AG20443 (cell line): ENCODE data around the gene TMEM186.
"Not testable (repeated sequence)": the region's sequence is repeated elsewhere in the genome, so short reads cannot be mapped to it uniquely, and the experiment has no call there.

ENCODE experiments used
- DNase-seq: peaks from one replicate; pipeline ENCODE4 v3.0.0; 2012; ENCODE audit warnings: low spot score, mixed read lengths

The TMEM186 gene, protein sequence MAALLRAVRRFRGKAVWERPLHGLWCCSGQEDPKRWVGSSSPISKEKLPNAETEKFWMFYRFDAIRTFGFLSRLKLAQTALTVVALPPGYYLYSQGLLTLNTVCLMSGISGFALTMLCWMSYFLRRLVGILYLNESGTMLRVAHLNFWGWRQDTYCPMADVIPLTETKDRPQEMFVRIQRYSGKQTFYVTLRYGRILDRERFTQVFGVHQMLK

DNA sequence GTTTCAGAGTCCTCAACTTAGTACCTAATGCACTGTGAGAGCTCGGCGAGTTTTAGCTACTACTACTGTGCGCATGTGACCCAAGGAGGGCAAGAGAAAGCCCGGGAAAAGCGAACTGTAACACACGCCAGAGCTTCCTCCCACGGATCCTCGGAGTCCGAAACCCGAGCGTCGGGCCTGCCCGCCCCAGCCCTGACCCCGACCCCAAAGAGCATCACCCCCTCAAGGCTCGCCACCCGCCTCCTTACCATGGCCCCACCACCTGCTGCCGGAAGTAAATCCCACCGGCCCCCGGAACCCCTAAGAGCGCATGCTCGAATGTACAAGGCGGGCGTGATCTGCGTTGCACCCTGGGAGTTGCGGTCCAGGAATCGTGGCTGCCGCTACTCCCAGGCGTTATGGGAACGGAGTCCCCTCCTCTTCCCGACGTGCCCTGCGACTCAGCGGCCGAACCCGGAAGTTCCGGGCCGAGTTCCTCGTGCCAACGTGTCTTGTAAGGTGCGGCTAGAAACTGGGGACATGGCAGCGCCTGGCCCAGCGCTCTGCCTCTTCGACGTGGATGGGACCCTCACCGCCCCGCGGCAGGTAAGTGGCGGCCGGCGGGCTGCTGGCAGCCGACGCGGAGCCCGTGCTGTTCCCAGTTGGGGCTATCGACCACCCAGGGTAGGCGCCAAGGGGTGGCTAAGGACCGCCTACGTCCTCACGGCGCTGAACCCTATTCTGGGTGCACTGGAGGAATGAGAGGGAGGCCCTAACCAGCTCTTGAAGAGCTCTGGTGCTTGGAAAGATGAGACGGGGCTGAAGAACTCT lies at the start of gene TMEM186, which contains the start of gene PMM2:
Gene TMEM186, minus strand, starts transcription at position 276 of the 810 bp plus-strand sequence. Its CDS starts 25 bp downstream, at position 251.
Gene PMM2, plus strand, starts transcription at position 476 of the 810 bp plus-strand sequence. Its CDS starts 44 bp downstream, at position 520.
- peak; percentile 100 for DNase-seq

DNA sequence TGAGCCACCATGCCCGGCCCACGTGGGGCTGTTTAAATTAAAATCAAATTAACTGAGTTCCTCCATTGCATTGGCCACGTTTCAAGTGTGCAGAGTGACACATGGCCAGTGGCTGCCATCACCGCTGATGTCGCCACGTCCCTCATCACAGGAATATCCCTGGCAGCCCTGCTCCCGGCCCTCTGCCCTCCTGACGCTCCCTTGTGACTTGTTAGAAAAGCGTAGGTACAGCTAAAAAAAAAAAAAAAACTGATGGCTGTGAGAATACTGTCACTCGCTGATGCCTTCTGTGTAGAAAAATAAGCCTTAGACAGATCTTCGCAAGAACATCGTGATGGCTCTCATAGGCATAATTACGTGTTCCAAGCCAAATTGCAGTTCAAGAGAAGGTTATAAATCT lies 49.7 kb upstream of the TMEM186 start:
- no peak for DNase-seq

DNA sequence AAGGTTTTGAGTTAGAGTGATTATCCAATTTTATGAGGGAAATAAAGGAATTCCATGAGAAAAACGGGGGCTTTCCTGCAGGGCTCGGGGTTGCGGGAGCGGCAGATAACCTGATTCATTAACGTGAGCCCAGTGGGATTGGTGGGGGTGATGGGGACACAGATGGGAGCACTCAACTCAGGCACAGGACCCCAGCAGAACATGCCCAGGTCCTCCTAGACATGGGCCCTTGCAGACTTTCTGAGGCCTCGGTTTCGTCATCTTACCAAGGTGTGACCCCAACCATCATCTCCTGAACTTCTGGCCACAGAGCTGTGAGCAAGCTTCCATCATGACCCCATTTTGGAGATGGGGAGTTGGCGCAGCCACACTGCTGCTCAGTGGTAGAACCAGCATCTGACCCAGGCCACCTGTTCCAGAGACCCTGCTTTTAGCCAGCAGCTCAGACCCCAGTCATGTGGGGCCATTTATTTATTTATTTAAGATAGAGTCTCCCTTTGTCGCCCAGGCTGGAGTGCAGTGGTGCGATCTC lies 49.0 kb upstream of the TMEM186 start:
- DNase-seq, result no peak

DNA sequence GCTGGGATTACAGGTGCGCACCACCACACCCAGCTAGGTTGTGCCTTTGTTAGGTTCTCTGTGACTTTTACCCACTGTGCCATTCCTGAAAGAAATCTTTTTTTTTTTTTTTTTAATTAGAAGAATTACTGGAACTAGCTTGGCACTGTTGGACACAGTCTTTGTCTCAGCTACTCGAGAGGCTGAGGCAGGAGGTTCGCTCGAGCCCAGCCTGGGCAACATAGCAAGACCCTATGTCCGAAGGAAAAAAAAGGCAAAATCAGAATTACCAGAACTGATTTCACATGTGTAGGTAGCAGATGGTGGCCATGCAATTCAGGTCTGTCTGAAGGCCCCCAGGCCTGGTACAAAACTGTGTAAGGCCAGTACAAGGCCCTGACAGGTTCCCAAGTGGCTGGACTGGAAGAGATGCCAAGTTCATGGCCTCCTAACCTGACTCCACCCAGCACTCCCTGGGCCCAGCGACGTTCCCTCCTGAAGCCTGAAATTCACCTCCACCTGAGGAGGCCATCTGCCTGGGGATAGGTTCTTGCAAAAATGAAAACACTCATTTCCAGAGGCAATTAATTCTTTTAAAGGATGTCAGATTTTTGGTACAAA lies 48.4 kb upstream of the TMEM186 start:
- DNase-seq, result no peak

DNA sequence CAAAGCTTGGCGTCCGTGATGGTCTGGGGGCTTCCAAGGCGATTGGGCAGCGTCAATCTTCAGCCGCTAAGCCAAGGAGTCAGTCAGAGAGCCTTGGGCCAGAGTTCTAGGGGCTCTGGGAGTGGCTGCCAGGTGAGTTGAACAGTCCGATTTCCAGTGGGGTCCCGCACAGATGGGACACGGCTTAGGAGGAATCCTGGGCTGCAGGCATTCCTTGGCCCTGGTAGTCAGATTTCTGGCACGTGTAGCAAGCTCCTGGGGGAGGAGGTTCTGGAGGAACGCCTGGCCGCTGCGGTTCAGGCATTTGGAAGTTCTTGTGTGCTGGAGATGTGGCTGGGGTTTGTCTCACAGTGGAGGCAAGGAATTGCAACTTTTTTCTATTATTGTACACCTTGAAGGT lies 45.9 kb upstream of the TMEM186 start:
- not testable (repeated sequence) for DNase-seq

DNA sequence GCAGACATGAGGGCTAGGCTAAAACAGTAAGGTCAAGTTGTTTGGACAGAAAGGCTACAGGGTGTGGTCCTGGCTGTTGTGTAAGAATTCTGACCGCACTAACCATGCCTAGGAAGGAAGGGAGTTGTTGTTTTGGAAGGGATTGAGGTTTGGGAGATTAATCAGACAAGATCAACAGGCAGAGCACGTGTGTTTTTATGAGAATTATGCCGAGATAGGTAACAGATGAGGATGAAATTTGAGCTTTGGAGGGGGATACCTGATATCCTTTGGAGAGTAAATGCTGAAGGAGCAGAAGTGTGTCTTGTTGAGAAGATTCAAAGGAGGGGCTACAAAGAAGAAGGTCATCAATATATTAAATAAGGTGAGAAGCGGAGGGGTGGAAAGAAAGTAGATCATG lies 44.6 kb upstream of the TMEM186 start:
- not testable (repeated sequence) for DNase-seq

DNA sequence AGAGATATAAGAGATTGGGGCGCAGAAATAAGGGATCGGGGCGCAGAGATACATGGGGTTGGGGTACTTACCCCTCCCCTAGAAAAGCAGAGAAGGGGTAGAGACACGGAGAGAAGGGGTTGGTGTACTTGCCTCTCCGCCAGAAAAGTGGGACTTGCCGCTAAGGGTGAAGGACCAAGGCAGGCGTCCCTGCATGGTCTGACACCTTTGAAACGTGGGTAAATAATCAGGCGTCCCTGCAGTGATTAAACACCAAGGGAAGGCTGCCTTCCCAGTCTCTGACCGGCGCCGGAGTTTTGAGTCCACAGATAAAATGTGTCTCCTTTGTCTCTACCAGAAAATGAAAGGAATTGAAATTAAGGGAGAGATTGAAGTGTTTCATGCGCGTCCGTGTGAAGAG lies 40.2 kb upstream of the TMEM186 start:
- not testable (repeated sequence) for DNase-seq

DNA sequence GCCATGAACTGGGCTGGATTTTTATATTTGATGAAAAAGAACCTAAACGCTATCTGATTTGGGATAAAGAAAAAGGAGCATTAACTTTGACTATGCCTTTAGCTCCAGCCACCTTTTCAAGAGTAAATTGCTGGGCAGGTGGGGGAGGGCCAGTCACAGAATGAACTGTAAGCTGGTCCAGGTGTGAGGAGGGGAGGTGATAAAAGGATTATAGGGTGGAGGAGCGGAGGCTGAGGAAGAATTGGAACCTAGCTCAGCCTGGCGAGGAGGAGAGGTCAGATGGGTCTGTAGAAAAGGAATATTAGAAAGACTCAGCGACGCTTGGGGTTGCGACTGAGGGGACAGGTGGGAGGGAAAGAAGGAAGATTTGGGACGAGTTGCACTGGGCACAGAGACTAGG lies 39.4 kb upstream of the TMEM186 start:
- not testable (repeated sequence) for DNase-seq

DNA sequence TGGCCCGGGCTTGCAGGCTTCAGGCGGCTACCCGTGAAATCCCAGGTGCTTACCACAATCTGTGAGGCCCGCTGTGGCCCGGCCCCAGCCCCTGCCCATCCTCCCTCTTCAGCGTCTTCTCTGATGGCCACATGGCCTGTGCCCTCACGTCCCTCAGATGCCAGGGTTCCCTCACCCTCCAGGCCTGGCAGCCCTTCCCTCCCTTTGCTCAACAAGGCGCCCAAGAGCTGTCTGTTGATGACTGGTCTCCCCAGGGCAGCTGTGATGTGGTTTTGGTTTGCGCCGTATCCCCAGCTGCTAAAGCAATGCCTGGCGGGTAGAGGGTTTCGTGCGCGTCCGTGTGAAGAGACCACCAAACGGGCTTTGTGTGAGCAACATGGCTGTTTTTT lies 35.3 kb upstream of the TMEM186 start:
- DNase-seq, result no peak

DNA sequence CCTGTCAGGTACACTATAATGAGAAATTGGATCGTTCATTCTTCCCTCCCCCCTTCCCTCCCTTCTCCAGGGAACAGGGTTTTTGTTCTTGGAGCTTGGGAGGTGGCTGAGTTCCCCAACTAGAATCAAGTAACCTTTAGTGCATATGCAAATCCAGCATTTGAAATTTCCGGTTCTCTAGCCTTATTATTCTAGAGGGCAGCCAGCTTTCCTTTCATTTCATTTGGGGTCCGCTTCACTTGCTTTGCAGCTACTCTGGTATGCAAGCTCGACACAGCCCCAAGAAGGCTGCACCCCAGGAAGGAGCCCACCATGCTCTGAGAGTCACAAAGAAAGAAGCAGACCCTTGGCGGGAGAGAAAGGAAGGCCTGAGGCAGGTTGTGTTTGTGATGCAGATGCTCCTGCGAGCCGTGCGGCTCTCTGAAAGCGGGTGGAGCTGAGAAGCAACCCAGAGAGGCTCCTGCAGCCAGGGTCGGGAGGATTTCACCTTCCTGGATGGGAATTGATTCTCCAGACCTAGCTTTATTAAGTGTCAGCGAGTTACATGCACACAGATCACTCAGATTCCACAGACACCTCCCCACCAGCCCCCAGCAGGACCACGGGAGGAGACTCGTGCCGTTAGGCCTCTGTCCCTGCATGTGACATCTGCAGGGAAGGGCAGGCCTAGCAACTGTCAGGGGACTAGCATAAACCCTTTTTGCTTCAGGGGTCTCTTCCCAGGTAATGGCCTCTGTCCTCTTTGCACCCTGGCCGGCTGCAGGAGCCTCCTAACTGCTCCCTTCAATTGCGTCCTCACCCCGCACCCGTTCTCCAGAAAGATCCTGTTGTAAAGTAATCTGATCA lies 34.7 kb upstream of the TMEM186 start:
- DNase-seq, result no peak

DNA sequence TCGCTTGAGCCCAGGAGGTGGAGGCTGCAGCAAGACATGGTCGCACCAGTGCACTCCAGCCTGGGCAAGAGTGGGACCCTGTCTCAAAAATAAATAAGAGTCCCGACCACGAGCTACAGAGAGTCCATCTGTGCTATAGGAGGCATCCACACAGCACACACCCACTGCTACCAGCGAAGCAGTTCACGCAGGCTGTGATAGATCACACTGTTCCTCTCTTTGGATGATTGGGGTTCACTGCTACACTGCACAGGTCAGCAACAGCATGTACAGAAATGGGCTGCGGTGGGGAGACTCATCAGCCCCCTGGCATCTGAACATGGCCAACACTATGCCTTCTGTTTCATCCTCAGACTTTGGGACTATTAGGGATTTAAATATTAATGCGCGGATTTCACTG lies 34.0 kb upstream of the TMEM186 start:
- no peak for DNase-seq

DNA sequence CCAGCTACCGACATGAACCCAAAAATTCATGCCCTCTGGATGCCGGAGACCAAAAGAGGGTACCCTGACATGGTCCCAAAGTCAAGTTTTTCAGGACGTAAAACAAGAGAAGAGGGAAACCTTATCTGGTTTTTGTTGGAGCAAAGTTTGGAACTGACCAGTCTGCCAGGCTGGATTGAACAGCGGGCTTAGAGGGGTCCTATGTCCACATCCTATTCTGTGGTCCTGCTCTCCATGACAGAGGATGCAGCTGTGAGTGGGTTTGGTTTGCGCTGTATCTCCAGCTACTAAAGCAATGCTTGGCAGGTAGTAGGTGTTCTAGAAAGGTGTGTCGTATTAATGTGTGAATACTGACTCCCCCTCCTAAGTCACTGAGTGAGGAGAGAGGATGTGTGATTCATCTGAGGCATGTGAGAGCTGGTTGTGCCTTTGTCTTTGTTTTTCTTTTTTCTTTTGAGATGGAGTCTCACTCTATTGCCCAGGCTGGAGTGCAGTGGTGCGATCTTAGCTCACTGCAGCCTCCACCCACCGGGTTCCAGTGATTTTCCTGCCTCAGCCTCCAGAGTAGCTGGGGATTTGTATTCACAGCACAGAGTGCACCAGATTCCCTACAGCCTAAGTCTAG lies 31.2 kb upstream of the TMEM186 start:
- DNase-seq, result no peak

DNA sequence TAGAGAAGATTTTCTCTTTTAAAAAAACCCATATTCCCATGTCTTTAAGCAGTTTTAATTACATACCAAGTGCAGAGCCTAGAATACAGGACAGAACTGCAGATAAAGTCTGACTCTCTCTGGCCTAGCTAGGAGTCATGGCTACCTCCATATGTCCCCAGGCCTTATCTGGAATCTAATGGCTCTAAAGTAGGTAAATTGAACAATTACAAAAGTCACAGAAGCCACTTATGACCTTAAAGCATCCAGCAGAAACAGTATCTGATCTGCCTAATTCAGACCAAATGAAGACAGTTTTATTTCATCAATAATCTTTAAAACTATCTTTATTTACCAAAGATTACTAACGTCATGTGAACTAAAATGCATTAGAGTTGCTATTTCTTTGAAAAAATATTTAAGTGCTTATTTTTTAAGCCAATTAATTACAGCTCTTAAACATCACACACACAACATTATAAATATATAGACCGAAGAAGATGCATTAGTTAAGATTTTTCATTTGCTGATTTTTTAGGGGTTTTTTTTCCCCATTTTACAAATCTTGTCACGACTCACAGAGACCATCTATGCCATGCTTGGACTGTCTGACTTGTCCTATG lies 28.9 kb upstream of the TMEM186 start:
- no peak for DNase-seq

DNA sequence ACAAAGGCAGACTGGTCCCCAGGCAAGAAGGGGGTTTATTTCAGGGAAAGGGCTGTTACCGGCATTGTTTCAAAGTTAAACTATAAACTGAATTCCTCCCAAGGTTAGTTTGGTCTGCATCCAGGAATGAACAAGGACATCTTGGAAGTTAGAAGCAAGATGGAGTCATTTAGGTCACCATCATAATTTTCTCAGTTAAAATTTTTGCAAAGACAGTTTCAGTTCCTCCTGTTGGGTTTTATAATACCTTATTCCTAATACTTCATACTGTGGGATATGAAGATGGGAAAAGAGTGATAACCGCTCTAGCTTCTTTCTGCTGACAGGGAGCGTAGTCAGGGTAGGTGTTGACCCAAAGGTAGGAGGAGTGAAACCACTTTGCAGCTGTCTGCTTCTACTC lies 25.0 kb upstream of the TMEM186 start:
- DNase-seq, result no peak

DNA sequence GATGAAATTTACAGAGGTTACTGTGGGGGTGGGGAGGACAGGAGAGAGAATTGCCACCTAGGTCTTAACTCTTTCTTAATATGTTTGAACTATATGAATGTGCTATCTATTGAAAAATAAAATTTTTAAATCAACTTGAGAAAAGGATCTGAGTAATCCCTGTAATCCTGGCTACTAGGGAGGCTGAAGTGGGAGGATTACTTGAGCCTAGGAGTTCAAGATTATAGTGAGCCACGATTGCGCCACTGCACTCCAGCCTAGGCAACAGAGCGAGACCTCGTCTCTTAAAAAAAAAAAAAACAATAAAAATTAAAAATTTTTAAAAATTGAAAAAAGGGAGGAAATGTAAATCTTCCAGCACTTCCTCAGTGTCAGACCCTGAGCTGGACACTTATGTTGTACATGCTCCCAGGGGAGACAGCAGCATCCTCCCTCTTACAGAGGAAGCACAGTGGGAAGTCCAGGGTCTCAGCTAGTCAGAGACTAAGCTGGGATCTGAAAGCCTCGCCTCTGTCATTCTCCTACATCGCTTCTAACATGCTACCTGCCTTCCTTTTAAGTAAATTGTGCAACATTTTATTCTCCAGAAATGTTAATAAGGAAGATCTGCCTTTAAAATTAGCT lies 22.1 kb upstream of the TMEM186 start:
- no peak for DNase-seq

DNA sequence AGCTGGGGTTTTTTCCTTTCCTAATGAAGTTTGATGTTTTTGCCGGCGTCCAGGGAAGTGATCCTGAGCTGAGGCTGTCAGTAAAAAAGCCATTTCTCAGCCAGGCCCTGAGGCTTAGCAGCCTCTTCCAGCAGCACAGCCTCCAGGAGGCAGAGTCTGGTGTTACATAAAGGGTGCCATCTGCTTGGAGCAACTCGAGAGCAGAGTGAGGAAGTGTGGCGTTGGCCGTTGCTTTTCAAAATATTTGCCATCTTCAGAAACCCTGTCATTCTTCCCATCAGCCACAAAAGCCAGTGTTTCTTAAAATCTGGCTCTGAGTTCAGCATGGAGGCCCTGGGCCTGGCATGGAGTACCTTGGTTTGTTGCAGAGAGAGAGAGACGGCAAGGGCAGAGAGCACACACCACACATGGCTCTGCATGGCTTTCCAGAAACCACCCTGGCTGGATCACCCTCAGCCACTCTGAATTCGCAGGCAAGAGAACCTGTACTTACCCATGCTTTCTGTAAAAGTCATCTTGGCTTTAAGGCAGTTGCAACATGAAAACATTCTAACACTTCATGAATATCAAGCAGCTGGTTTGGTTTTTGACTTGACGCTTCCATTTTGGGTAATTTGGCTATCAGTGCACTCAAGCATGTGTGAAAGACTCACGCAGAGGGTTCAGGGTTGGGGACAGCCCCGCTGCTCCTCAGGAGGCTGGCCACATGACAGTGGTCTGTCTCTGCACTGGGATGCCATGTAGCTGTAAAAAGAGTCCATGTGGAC lies 21.2 kb upstream of the TMEM186 start:
- no peak for DNase-seq

DNA sequence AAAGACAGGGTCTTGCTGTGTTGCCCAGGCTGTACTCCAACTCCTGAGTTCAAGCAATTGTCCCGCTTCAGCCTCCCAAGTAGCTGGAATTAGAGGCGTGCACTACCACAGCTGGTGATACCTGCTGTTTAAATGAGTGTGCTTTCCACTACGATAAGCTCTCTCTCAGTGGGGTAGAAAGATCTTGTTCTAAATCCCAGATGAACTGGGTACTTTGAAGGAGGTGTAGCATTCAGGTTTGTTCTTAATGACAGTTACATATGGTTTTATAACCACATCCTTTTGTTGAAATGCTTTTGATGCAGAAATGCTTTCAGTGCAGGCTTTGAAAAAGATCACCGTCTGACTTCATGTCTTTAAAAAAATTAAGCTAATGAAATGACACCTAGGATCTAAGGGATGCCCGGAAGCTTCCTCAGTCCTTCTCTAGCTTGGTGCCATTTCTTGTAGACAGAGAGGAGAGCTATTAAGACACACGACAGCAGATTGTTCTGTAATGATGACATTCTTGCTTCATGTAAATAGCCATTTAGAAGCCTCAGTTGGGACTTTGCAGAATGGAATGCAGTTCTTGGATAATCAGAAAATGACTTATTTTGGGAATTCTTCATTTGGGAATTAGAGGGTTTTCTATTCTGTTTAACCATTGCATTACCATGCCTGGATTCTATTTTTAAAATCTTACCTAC lies 19.7 kb upstream of the TMEM186 start:
- DNase-seq, result peak; percentile 61

DNA sequence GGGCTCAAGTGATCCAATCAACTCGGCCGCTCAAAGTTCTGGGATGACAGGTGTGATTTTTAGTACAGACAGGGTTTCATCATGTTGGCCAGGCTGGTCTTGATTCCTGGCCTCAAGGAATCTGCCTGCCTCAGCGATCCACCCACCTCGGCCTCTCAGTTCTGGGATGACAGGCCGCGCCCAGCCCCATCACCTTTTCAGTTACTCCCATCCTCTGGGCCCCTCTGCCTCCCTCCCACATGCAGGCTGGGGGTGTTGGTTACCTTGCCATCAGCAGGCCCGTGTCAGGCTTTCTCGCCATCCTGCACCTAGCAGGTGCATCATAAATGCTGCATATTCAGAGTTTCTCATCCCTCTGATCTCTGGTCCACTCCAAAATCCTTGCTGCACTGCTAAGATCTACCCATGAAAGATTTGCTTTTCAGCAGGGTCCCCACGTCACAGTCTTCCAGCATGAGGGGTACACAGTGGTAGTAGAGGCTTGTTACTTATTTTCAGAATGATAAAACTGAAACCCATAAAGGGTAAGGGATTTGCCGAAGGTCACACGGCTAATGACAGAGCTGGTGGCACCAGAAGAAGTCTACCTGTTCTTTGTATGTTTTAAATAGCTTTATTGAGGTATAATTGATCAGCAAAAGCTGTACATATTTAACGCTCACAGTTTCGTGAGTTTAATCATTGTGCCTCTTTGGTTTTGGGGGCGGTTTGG lies 16.8 kb upstream of the TMEM186 start:
- no peak for DNase-seq
